ENCODE results near the gene SCAND1.

The SCAND1 gene

DNA sequence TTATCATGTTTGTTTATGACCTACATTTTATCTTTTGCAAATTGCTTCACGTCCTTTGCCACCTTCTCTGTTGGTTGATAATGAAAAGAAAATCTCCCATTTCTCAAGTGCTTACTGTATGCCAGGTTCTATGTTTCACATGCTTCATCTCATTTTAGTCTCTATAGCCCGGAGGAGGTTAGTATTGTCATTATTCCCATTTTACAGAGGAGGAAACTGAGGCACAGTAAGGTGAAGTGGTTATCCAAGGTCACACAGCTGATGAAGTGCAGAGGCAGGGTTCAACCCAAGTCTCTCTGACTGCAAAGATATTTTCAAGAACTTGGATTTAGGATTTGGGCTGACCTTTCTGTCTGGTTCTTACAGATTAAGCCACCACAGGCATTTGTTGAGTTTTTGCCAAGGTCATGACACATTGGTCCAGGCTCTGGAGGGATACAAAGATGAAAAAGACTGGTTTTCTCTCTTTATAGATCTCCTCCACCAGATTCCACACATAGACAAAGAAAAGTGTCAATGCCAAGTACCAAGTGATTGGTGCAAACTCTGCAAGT, 34.7 kb upstream of the SCAND1 start:
- peak; percentile 50 for DNase-seq (ENCODE audit: low read depth)
- H3K4me3 ChIP-seq (ENCODE audit: low read length), result no peak overlapping the region
- TF ChIP-seq, protein P1, sequence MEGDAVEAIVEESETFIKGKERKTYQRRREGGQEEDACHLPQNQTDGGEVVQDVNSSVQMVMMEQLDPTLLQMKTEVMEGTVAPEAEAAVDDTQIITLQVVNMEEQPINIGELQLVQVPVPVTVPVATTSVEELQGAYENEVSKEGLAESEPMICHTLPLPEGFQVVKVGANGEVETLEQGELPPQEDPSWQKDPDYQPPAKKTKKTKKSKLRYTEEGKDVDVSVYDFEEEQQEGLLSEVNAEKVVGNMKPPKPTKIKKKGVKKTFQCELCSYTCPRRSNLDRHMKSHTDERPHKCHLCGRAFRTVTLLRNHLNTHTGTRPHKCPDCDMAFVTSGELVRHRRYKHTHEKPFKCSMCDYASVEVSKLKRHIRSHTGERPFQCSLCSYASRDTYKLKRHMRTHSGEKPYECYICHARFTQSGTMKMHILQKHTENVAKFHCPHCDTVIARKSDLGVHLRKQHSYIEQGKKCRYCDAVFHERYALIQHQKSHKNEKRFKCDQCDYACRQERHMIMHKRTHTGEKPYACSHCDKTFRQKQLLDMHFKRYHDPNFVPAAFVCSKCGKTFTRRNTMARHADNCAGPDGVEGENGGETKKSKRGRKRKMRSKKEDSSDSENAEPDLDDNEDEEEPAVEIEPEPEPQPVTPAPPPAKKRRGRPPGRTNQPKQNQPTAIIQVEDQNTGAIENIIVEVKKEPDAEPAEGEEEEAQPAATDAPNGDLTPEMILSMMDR (conservative IDR thresholded peaks at IDR 0.05; ENCODE audit: low read depth, low read length), result no peak

DNA sequence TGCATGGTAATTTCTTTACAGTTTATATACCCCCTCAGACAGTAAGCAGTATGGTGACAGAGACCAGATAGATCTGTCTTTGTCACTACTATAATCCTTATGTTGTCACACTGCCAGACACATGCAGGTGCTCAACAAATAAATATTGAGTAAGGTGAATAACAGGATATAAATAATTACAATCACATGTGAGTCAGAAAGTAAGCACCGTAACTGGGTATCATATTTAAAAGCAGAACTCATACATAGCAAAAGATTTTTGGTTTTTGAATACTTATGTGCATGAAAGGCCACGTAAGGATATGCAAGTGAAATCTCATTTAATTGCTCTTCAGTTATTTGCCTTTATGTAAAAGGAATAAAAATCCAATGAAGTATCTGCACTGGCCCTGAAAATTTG, 31.5 kb upstream of the SCAND1 start:
- H3K4me3 ChIP-seq (ENCODE audit: low read length), result no peak overlapping the region
- no peak for DNase-seq (ENCODE audit: low read depth)
- TF ChIP-seq, protein P1 (conservative IDR thresholded peaks at IDR 0.05; ENCODE audit: low read depth, low read length), result no peak

DNA sequence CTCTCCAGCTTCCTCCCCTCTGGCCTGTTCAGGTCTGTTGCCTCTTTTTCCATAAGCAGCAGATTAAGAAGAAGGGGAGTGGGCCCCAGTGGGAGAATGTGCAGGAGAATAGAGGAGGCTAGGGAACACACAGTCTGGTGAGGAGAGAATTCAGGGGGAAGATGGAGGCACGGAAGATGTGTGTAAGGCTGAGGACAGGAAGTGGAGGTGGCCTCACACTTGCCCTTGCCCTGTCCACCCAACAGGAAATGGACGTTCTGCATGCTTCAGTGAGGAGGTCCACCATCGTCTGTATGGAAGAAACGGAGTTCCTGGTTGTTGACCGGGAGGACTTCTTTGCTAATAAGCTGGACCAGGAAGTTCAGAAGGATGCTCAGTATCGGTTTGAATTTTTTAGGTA, 30.1 kb upstream of the SCAND1 start:
- H3K4me3 ChIP-seq (ENCODE audit: low read length), result no peak overlapping the region
- TF ChIP-seq, protein P1 (conservative IDR thresholded peaks at IDR 0.05; ENCODE audit: low read depth, low read length), result no peak
- DNase-seq (ENCODE audit: low read depth), result no peak

DNA sequence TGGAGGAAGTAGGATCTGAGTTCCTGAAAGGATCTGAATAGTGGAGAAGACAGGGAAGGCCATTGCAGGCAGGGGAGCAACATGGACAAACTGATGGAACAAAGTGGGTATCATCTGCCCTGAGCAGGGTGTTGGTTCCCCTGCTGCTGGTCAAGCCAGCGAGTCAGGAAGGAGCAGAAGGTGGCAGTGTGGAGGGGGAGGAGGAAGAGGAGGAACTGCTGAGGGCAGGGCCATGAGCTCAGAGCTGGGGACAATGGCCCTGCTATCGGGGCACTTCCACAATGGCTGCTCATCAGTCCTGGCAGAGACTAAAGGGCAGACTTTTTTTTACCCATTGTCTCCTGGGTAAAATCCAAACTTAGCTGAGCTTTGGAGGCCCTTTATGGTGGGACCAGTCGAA, 27.7 kb upstream of the SCAND1 start:
- H3K4me3 ChIP-seq (ENCODE audit: low read length), result no peak overlapping the region
- no peak for DNase-seq (ENCODE audit: low read depth)
- TF ChIP-seq, protein P1 (conservative IDR thresholded peaks at IDR 0.05; ENCODE audit: low read depth, low read length), result no peak

DNA sequence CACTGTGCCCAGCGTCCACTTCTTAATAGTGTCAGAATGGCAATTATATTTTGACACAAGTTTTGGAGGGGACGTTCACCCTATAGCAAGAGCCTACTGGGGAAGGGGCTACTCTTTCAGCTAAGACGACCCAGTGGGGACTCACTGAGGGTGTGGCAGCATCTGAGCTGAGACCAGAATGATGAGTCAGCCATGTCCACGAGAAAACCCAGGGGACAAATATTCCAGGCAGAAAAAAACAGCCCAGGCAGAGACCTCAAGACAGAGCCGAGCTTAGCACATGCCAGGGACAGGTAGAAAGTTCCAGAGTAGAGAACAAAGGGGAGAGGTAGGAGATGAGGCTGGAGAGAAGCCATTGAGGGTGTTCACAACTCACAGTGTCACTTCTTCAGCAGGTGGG, 25.2 kb upstream of the SCAND1 start:
- TF ChIP-seq, protein P1 (conservative IDR thresholded peaks at IDR 0.05; ENCODE audit: low read depth, low read length), result no peak
- no peak for DNase-seq (ENCODE audit: low read depth)

DNA sequence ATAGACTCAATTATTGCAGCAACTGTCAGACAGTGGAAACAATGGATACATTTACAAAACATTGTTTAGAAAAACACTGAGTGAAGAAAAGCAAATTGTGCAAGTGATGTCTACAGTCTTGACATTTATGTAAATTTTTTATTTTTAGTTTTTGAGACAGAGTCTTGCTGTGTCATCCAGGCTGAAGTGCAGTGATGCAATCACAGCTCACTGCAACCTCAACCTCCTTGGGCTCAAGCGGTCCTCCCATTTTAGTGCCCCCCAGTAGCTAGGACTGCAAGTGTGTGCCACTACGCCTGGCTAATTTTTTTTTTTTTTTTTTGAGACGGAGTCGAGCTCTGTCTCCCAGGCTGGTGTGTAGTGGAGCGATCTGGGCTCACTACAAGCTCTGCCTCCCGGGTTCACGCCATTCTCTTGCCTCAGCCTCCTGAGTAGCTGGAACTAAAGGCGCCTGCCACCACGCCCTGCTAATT, 23.8 kb upstream of the SCAND1 start:
- no peak for DNase-seq (ENCODE audit: low read depth)
- H3K4me3 ChIP-seq (ENCODE audit: low read length), result no peak overlapping the region
- TF ChIP-seq, protein P1 (conservative IDR thresholded peaks at IDR 0.05; ENCODE audit: low read depth, low read length), result no peak

More for the DNA sequence above, 25.2 kb upstream of the SCAND1 start:
- H3K4me3 ChIP-seq (ENCODE audit: low read length), result no peak overlapping the region

DNA sequence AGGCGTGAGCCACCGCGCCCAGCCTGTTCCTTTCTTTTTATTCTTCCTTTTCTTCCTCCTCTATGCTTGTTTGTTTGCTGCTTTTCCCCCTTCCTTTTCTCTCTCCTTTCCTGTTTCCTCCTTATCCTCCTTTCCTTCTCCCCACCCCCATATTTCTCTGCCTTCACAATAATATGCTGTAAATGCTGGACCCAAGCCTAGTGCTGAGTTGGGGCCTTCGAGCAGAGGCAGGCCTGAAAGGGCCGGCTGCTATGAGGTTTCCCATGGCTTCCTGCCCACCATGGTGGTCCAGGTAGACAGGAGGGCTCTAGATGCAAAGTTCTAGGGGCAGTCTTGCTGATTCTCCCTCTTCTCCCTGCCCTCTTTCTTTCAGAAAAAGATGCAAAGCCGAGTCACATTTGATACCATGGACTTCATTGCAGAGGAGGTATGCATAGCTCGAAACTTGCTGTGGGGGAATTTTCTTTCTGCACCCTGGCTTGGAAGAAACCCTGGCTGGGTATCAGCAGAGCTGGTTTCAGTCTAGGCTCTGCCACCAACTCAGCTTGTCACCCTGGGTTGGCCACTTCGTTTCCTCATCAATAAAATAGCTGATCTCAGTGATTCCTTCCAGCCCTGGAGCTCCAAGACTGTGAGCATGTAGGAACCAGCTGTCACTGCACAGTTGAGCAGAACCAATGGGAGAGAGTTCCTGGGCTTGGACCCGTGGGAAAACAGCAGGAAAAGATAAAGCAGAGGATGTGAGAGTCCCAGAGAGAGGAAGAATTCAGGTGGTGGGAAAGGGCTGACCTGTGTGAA, 21.5 kb upstream of the SCAND1 start:
- TF ChIP-seq, protein P1 (conservative IDR thresholded peaks at IDR 0.05; ENCODE audit: low read depth, low read length), result no peak
- DNase-seq (ENCODE audit: low read depth), result no peak
- H3K4me3 ChIP-seq (ENCODE audit: low read length), result no peak overlapping the region

All from retinal pigment epithelial cell (primary cell).